AG04450 (cell line): ENCODE data around the gene KLF4. TPM values are rescaled to one million over a fixed set of nuclear protein-coding genes. Genes with fewer than 3 reads are reported as not detected.
"Not testable (repeated sequence)": the region's sequence is repeated elsewhere in the genome, so short reads cannot be mapped to it uniquely, and the experiment has no call there.

Experiments
- CTCF ChIA-PET: fragments of 300-600, 350-600 bp; formaldehyde crosslinking; extraction: SDS; loops from one replicate; lab custom pipeline; 2022; ENCODE audit warnings: antibody characterized with exemption, inconsistent platforms; lab: Charles Lee
- POLR2A ChIA-PET: fragments of 350-600 bp; formaldehyde crosslinking; extraction: SDS; loops from one replicate; lab custom pipeline; 2021; ENCODE audit warnings: antibody characterized with exemption, inconsistent platforms; lab: Yijun Ruan, JAX
- DNase-seq: peaks from one replicate; pipeline ENCODE4 v3.0.0-alpha.2; 2011; ENCODE audit warnings: low read depth, low spot score
- H3K27ac ChIP-seq: one replicate; pipeline ENCODE4 v1.5.1; 2012; ENCODE audit warnings: low read depth, low read length, control low read depth
- H3K27me3 ChIP-seq: one replicate; pipeline ENCODE4 v1.6.0; 2012; ENCODE audit warnings: low read length; ENCODE audit not compliant: control insufficient read depth, insufficient read depth
- H3K4me3 ChIP-seq: 2 replicates; pipeline ENCODE4 v1.5.1; 2011; ENCODE audit warnings: mild to moderate bottlenecking, low read depth, low read length, control low read depth
- H3K9me3 ChIP-seq: 2 replicates; pipeline ENCODE4 v1.5.1; 2012; ENCODE audit warnings: low read length; ENCODE audit not compliant: control insufficient read depth, insufficient read depth
- polyA plus RNA-seq: library from polyadenylated mRNA; depleted of rRNA; stranded (reverse); fragments of >200 nt; gene quantifications from 2 replicates; pipeline ENCODE4 v1.2.3, GENCODE V29; 2011
- TF ChIP-seq, protein P1 (sequence below): IDR thresholded peaks from 2 replicates; pipeline ENCODE4 v1.5.1; 2011; ENCODE audit warnings: low read depth, low read length, control low read depth, inconsistent platforms

Gene KLF4
- polyA plus RNA-seq, 1 experiment, result 3.1 TPM

GRCh38 chr9:107504585-107505455 is 15.3 kb upstream of the KLF4 start:
- peak; percentile 43 for DNase-seq
- Histone ChIP-seq H3K4me3 (no peak overlapping the region), H3K27ac (peak overlapping the region; percentile 52)

DNA sequence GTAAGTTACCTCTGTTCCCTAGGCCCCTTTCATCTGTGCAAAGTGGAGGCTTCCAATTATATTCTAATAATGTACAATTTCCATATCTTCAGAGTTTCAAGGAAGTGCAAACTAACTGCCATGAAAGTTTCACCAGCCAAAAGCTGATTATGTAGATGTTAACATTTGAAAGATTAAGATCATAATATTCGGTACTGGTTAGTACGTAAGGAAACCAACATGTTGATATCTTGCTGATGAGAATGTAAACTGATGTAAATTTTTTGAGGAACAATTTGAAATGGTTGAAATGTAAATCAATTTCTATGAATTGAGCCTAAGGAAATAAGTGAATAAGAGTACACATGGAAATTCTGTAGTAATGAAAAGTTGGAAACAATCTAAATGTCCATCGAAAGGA is 12.9 kb upstream of the KLF4 start:
- H3K27ac ChIP-seq, result no peak overlapping the region
- H3K27me3 ChIP-seq, result peaks cover 2% of the 10 kb centered on the region
- POLR2A ChIA-PET, result no interaction called here
- TF ChIP-seq, protein P1, sequence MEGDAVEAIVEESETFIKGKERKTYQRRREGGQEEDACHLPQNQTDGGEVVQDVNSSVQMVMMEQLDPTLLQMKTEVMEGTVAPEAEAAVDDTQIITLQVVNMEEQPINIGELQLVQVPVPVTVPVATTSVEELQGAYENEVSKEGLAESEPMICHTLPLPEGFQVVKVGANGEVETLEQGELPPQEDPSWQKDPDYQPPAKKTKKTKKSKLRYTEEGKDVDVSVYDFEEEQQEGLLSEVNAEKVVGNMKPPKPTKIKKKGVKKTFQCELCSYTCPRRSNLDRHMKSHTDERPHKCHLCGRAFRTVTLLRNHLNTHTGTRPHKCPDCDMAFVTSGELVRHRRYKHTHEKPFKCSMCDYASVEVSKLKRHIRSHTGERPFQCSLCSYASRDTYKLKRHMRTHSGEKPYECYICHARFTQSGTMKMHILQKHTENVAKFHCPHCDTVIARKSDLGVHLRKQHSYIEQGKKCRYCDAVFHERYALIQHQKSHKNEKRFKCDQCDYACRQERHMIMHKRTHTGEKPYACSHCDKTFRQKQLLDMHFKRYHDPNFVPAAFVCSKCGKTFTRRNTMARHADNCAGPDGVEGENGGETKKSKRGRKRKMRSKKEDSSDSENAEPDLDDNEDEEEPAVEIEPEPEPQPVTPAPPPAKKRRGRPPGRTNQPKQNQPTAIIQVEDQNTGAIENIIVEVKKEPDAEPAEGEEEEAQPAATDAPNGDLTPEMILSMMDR, result no peak
- no peak overlapping the region for H3K4me3 ChIP-seq
- CTCF ChIA-PET, result no interaction called here
- H3K9me3 ChIP-seq, result no peaks in the 10 kb centered on the region
- DNase-seq, result no peak

More at GRCh38 chr9:107504585-107505455, 15.3 kb upstream of the KLF4 start:
- Histone ChIP-seq H3K9me3 (no peaks in the 10 kb centered on the region), H3K27me3 (no peaks in the 10 kb centered on the region)
- TF ChIP-seq, protein P1, result no peak
- CTCF ChIA-PET, result no interaction called here
- POLR2A ChIA-PET, result interaction anchor here (0.7 kb wide), 1 partner anchor 541 kb away, joined by 4 read pairs; no protein-coding TSS in a partner anchor

DNA sequence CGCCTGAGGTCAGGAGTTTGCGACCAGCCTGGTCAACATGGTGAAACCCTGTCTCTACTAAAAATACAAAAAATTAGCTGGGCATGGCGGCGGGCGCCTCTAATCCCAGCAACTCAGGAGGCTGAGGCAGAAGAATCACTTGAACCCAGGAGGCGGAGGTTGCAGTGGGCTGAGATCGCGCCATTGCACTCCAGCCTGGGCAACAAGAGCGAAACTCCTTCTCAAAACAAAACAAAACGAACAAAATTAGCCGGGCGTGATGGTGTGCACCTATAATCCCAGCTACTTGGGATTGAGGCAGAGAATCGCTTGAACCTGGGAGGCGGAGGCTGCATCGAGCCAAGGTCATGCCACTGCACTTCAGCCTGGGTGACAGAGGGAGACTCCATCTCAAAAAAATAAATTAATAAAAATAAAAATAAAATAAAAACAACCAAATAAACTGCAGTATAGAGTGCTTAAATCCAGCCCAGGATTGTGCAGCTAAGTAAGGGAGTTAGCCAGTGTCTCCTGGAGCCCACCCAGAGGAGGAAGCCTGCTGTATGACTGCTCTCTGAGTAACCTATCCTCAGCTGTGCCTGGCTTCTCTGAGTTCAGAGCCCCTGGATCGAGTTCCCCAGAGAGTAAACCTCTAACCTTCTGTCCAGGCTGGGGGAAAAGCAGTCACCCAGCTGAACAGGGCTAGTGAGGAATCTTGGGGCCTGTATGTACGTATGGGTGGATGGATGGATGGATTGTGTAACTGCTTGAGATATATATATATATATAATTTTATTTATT is 11.0 kb upstream of the KLF4 start:
- H3K27ac ChIP-seq, H3K4me3 ChIP-seq, DNase-seq, H3K27me3 ChIP-seq, H3K9me3 ChIP-seq: not testable (repeated sequence)
- ChIA-PET POLR2A (interaction anchor here (0.7 kb wide), 1 partner anchor 249 kb away, joined by 4 read pairs; no protein-coding TSS in a partner anchor), CTCF (interaction anchor here (0.6 kb wide), 1 partner anchor 559 kb away, joined by 4 read pairs; no protein-coding TSS in a partner anchor)

DNA sequence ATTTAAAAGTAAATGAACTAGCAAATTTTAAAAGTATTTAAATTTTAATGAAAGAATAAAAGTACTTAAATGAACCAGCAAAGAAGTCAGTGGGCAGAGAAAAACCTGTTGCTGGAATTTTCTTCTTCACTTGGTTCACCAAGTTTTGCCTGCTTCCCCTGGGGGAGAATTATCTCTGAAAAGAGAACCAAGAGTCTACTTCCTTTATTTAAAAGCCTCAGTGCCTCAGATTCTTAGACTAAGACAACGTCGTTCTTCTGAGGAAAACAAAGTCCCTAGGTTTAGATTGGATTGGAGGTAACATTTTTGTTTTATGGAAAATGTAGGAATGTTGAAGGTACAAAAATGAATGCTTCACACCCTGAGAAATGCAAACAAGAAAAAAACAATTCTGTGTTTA is 7.4 kb upstream of the KLF4 start:
- POLR2A ChIA-PET, result no interaction called here
- no peak for DNase-seq

GRCh38 chr9:107492381-107492970 is 2.9 kb upstream of the KLF4 start:
- no peak for DNase-seq
- no peak overlapping the region for H3K4me3 ChIP-seq
- H3K27me3 ChIP-seq, result peaks cover 29% of the 10 kb centered on the region
- no peak overlapping the region for H3K27ac ChIP-seq
- ChIA-PET CTCF (no interaction called here), POLR2A (no interaction called here)
- H3K9me3 ChIP-seq, result peaks cover 13% of the 10 kb centered on the region; the same call in 1 of the 2 replicates
- TF ChIP-seq, protein P1, result no peak

More for the DNA sequence above, 7.4 kb upstream of the KLF4 start:
- CTCF ChIA-PET, result interaction anchor here (0.7 kb wide), 1 partner anchor 31 kb away, joined by 3 read pairs; no protein-coding TSS in a partner anchor
- TF ChIP-seq, protein P1, result no peak
- peaks cover 17% of the 10 kb centered on the region for H3K27me3 ChIP-seq
- no peaks in the 10 kb centered on the region for H3K9me3 ChIP-seq
- no peak overlapping the region for H3K4me3 ChIP-seq
- H3K27ac ChIP-seq, result no peak overlapping the region
